ENCODE results near the gene KCNK15. TPM values are rescaled to one million over a fixed set of nuclear protein-coding genes. Genes with fewer than 3 reads are reported as not detected.
"Not testable (repeated sequence)": the region's sequence is repeated elsewhere in the genome, so short reads cannot be mapped to it uniquely, and the experiment has no call there.

KCNK15 gene
- total RNA-seq, 1 donor from 2014 or later, result 1.5 TPM

DNA sequence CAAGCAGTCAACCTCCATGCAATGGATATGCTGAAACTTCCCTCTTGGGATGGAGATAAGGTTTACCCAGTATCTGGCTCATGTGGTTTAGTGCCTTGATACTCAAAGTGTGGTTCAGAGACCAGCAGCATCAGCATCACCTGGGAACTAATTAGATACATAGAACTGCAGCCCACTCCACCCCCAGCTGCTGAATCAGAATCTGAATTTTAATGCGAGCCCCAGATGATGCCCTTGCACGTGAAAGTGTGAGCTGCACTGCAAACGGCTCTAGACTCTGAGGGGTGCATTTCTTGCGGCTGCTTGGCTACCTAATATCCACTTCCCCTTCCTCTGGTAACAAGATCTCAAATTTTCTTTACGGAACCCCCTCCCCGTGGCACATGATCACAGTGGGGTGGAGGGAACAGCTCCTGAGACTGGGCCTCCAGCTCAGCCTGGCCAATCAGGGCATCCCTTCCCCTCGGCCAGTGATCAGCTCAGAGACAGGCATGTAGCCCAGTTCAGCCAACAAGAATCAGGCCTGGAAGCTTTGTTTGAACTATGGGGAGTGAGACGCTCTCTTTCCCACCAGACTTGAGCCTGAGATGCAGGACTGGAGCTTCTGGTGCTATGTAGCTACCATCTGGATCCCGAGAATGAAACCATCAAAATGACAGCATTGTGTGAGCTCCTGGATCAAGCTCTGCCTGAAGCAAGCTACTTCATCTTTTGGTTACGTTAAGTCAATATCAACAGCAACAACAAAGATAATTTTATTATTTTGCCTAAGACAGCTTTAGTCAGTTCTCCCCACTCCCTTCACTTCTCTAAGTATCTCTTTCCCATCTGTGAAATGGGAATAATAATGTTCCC is 12.8 kb downstream of the KCNK15 start:
- intact Hi-C loops (cut with DNase I), result no loop called here
- no peaks in the 10 kb centered on the region for H3K4me1 ChIP-seq
- no peak overlapping the region for H3K27ac ChIP-seq
- no peaks in the 10 kb centered on the region for H3K36me3 ChIP-seq
- H3K27me3 ChIP-seq, result no peaks in the 10 kb centered on the region
- no peaks in the 10 kb centered on the region for H3K9me3 ChIP-seq
- no peak for DNase-seq (ENCODE audit: extremely low spot score in 2 of 2)
- no peak overlapping the region for H3K4me3 ChIP-seq
- TF ChIP-seq POLR2A (IDR thresholded peaks at IDR 0.05), result no peak
- TF ChIP-seq POLR2AphosphoS5 (IDR thresholded peaks at IDR 0.05; ENCODE audit: insufficient read depth in 1 of 2, low read depth in 1 of 2), result no peak
- TF ChIP-seq, protein P1, sequence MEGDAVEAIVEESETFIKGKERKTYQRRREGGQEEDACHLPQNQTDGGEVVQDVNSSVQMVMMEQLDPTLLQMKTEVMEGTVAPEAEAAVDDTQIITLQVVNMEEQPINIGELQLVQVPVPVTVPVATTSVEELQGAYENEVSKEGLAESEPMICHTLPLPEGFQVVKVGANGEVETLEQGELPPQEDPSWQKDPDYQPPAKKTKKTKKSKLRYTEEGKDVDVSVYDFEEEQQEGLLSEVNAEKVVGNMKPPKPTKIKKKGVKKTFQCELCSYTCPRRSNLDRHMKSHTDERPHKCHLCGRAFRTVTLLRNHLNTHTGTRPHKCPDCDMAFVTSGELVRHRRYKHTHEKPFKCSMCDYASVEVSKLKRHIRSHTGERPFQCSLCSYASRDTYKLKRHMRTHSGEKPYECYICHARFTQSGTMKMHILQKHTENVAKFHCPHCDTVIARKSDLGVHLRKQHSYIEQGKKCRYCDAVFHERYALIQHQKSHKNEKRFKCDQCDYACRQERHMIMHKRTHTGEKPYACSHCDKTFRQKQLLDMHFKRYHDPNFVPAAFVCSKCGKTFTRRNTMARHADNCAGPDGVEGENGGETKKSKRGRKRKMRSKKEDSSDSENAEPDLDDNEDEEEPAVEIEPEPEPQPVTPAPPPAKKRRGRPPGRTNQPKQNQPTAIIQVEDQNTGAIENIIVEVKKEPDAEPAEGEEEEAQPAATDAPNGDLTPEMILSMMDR (IDR thresholded peaks at IDR 0.05), result no peak

DNA sequence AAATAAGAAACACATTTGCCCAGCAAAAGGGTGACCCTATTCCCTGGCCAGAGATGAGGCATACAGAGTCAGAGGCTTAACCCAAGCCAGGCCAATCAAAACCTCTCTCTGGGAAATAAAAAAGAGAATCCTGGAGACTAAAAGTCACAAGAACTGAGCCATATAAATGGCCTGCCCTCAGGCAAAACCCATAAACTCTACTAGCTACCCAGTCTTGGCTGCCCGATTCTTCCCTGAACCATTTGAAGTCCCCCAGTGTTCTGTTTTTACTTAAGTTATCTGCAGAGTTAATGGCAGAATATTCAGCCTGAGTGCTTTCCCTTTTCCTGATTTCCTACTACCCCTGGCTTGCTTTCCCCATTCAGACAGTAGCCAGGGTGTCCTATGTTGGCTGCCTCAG is 13.9 kb downstream of the KCNK15 start:
- Histone ChIP-seq H3K4me1 (no peaks in the 10 kb centered on the region), H3K9me3 (no peaks in the 10 kb centered on the region), H3K36me3 (no peaks in the 10 kb centered on the region), H3K27ac (no peak overlapping the region), H3K27me3 (no peaks in the 10 kb centered on the region), H3K4me3 (no peak overlapping the region)
- intact Hi-C loops (cut with DNase I), result no loop called here
- TF ChIP-seq, protein P1 (IDR thresholded peaks at IDR 0.05), result no peak
- no peak for TF ChIP-seq POLR2AphosphoS5 (IDR thresholded peaks at IDR 0.05; ENCODE audit: insufficient read depth in 1 of 2, low read depth in 1 of 2)
- DNase-seq (ENCODE audit: extremely low spot score in 2 of 2), result no peak

DNA sequence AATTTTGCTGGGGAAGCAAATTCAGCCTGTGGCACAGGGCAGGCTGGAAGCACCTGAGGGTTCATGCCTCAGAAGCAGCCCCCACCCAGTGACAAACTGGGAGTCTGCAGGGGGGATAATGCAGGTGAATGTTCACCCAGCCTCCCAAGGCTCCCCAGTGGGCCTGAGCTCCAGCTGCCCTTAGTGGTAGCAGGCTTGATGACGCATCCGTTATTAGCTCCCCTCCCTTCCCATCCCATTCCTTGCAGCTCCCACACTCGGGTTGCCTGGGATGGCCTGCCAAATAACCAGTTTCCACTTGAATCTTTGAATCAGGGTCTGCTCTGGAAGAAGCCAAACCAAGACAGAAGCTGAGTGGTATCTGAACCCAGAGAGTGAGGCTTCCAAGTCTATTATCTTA is 15.8 kb downstream of the KCNK15 start:
- H3K36me3 ChIP-seq, result no peaks in the 10 kb centered on the region
- H3K4me3 ChIP-seq, result no peak overlapping the region
- no peaks in the 10 kb centered on the region for H3K27me3 ChIP-seq
- no peaks in the 10 kb centered on the region for H3K9me3 ChIP-seq
- no peaks in the 10 kb centered on the region for H3K4me1 ChIP-seq
- peak overlapping the region; percentile 46 for H3K27ac ChIP-seq
- no peak for DNase-seq (ENCODE audit: extremely low spot score in 2 of 2)
- TF ChIP-seq, protein P1 (IDR thresholded peaks at IDR 0.05), result no peak
- TF ChIP-seq POLR2A (IDR thresholded peaks at IDR 0.05), result no peak
- TF ChIP-seq POLR2AphosphoS5 (IDR thresholded peaks at IDR 0.05; ENCODE audit: insufficient read depth in 1 of 2, low read depth in 1 of 2), result no peak
- intact Hi-C loops (cut with DNase I), result no loop called here

DNA sequence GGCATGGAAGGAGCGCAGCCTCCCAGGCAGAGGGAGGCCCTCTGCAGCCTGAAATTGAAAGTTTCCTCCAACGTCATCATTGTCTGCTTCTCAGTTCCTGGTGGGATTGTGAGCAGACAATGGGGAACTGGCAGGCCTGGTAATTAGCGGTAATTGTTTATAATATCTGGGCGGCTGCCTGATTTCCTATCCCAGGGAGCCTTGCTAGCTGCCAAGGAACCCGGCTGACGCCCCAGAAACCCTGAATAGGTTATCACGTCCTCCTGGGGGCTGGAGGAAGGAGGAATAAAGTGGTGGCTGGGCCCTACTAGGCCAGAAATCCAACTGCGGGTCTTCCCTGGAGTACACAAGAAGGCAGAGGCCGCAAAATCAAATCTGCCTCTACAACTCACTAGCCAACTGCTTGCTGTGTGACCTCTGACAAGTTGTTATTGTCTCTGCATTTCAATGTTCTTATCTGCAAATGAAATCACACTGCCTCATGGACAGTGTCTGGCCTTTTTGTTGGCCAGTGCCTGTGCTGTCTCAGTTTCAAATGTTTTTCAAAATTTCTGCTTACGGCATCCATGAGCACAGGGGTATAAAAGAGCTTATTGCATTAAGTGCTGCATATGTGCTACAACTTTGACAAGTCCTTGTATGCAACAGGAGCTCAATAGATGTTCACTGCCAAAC is 16.9 kb downstream of the KCNK15 start:
- no peak overlapping the region for H3K4me3 ChIP-seq

DNA sequence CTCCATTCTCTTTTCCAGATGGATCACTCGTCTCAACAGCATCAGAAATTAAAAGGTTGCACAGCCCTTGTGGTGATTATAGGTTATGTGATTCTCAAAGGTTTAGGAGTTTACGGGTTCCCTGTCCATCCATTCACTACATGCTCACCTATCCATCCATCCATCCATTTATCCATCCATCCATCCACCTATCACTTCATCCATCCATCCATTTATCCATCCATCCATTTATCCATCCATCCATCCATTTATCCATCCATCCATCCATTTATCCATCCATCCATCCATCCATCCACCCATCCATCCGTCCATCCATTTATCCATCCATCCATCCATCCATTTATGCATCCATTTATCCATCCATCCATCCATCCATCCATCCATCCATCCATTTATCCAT is 18.1 kb downstream of the KCNK15 start:
- not testable (repeated sequence) for H3K36me3 ChIP-seq

More for the DNA sequence above, 16.9 kb downstream of the KCNK15 start:
- H3K27ac ChIP-seq, result peak overlapping the region; percentile 40
- no peaks in the 10 kb centered on the region for H3K36me3 ChIP-seq
- TF ChIP-seq POLR2A (IDR thresholded peaks at IDR 0.05) (no peak), POLR2AphosphoS5 (IDR thresholded peaks at IDR 0.05; ENCODE audit: insufficient read depth in 1 of 2, low read depth in 1 of 2) (no peak)
- TF ChIP-seq, protein P1 (IDR thresholded peaks at IDR 0.05), result no peak
- no peaks in the 10 kb centered on the region for H3K9me3 ChIP-seq
- no peaks in the 10 kb centered on the region for H3K4me1 ChIP-seq
- no peak for DNase-seq (ENCODE audit: extremely low spot score in 2 of 2)
- intact Hi-C loops (cut with DNase I), result no loop called here
- no peaks in the 10 kb centered on the region for H3K27me3 ChIP-seq

More for the DNA sequence above, 18.1 kb downstream of the KCNK15 start:
- intact Hi-C loops (cut with DNase I); H3K4me3 ChIP-seq; DNase-seq (ENCODE audit: extremely low spot score in 2 of 2); H3K9me3 ChIP-seq; H3K27me3 ChIP-seq; H3K4me1 ChIP-seq; H3K27ac ChIP-seq: not testable (repeated sequence)

All from vagina (tissue), 2 donors.